Measurements from ENCODE around the gene TJAP1. TPM values are rescaled to one million over a fixed set of nuclear protein-coding genes. Genes with fewer than 3 reads are reported as not detected.

TJAP1 gene
- polyA plus RNA-seq, 2 of the 4 experiments (the other 2 are of a cell fraction): 13.1 to 15.7 TPM

GRCh38 chr6:43453831-43454230, 23.5 kb upstream of the TJAP1 start:
- H3K27ac ChIP-seq: no peak overlapping the region
- no peak for FAIRE-seq
- POLR2A ChIA-PET: no interaction called here

DNA sequence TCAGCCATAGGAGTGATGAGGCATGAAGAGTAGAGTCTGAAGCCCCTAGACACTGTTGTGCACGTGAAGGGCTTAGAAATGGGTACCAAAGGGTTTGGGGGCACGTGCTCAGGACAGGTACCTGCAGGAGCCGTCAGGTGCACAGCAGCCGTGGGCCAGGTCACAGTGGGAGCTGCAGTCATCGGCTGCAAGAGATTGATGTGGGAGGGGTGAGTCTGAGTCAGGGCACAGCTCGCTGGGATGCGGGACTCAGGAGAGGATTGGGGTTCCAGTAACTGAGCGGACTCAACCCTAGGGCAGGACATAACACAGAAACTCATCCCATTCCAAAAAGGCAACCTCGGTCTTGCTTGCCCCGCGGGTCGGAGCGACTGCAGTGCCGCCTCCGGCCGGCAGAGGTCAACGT, 23.1 kb upstream of the TJAP1 start:
- 21% methylated on average over 13 of the region's 17 CpGs for WGBS (ENCODE audit: missing lambda C conversion rate)
- Histone ChIP-seq H3K9me3 (no peaks in the 10 kb centered on the region), H3K27ac (no peak overlapping the region; a peak in 1 of 6 replicates), H3K4me1 (peaks cover 12% of the 10 kb centered on the region; the same call in 1 of the 3 replicates), H3K4me3 (peak overlapping the region; percentile 55; the same call in 2 of the 3 replicates), H3K4me2 (peak overlapping the region; percentile 94)
- FAIRE-seq: no peak
- TF ChIP-seq CTCF (IDR thresholded peaks at IDR 0.05) (peak; percentile 55), MYC (IDR thresholded peaks at IDR 0.05; ENCODE audit: borderline replicate concordance, low read length) (no peak), CBX8 (IDR thresholded peaks at IDR 0.05) (no peak), ELK1 (IDR thresholded peaks at IDR 0.05; ENCODE audit: low read depth, low read length) (no peak), ESRRA (IDR thresholded peaks at IDR 0.05; ENCODE audit: borderline replicate concordance, low read length) (no peak), SMC3 (IDR thresholded peaks at IDR 0.05) (peak; percentile 55; the same call in 1 of the 3 replicates), RAD21 (conservative IDR thresholded peaks at IDR 0.05 in 1 of 2, IDR thresholded peaks at IDR 0.05 in 1 of 2) (peak; percentile 49 to 52; a peak in 4 of 5 replicates), NFE2L2 (conservative IDR thresholded peaks at IDR 0.05; ENCODE audit: low read length) (no peak)
- TF ChIP-seq, protein P1, sequence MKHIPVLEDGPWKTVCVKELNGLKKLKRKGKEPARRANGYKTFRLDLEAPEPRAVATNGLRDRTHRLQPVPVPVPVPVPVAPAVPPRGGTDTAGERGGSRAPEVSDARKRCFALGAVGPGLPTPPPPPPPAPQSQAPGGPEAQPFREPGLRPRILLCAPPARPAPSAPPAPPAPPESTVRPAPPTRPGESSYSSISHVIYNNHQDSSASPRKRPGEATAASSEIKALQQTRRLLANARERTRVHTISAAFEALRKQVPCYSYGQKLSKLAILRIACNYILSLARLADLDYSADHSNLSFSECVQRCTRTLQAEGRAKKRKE (CRISPR knock-in tag; IDR thresholded peaks at IDR 0.05; ENCODE audit: low read depth): no peak
- ChIA-PET POLR2A (interaction anchor here (0.5 kb wide), 1 partner anchor 52 kb away, joined by 3 read pairs; no protein-coding TSS in a partner anchor), CTCF (interaction anchor here (0.6 to 8.4 kb wide), 9 partner anchors 10 to 98 kb away, joined by 3 to 62 read pairs (median 4); partner anchors contain the start of gene LRRC73)
- ATAC-seq: peak; percentile 3 to 15; a peak in 4 of 6 replicates
- DNase-seq (ENCODE audit: low read depth in 1 of 2, low spot score in 1 of 2): no peak

More at GRCh38 chr6:43453831-43454230, 23.5 kb upstream of the TJAP1 start:
- DNase-seq (ENCODE audit: low read depth in 1 of 2, low spot score in 1 of 2) (no peak), ATAC-seq (no peak)
- Histone ChIP-seq H3K4me2 (no peak overlapping the region), H3K4me1 (peaks cover 12% of the 10 kb centered on the region; the same call in 1 of the 3 replicates), H3K9me3 (no peaks in the 10 kb centered on the region), H3K4me3 (no peak overlapping the region)
- TF ChIP-seq RAD21 (conservative IDR thresholded peaks at IDR 0.05 in 1 of 2, IDR thresholded peaks at IDR 0.05 in 1 of 2) (no peak), E2F6 (IDR thresholded peaks at IDR 0.05; ENCODE audit: borderline replicate concordance, low read depth) (no peak), EHF (CRISPR knock-in tag; IDR thresholded peaks at IDR 0.05) (no peak), SMC3 (IDR thresholded peaks at IDR 0.05) (no peak), POLR2AphosphoS2 (conservative IDR thresholded peaks at IDR 0.05; ENCODE audit: low read length) (no peak), CTCF (IDR thresholded peaks at IDR 0.05) (no peak), CEBPB (IDR thresholded peaks at IDR 0.05) (no peak), ZFP36 (IDR thresholded peaks at IDR 0.05; ENCODE audit: borderline replicate concordance, partially characterized antibody) (no peak), RFX5 (IDR thresholded peaks at IDR 0.05) (no peak), ZC3H11A (IDR thresholded peaks at IDR 0.05) (no peak), ESRRA (IDR thresholded peaks at IDR 0.05; ENCODE audit: borderline replicate concordance, low read length) (no peak), PHF8 (IDR thresholded peaks at IDR 0.05; ENCODE audit: borderline replicate concordance, low read depth) (no peak), ZSCAN20 (CRISPR knock-in tag; IDR thresholded peaks at IDR 0.05) (no peak), HEYL (CRISPR knock-in tag; IDR thresholded peaks at IDR 0.05) (no peak), HDAC2 (IDR thresholded peaks at IDR 0.05) (no peak), CBX8 (IDR thresholded peaks at IDR 0.05) (no peak), GATA3 (IDR thresholded peaks at IDR 0.05; ENCODE audit: borderline replicate concordance) (no peak), RNF2 (IDR thresholded peaks at IDR 0.05; ENCODE audit: borderline replicate concordance, low read depth) (no peak)
- TF ChIP-seq, protein P2, sequence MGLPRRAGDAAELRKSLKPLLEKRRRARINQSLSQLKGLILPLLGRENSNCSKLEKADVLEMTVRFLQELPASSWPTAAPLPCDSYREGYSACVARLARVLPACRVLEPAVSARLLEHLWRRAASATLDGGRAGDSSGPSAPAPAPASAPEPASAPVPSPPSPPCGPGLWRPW (IDR thresholded peaks at IDR 0.05): no peak
- TF ChIP-seq, protein P3, sequence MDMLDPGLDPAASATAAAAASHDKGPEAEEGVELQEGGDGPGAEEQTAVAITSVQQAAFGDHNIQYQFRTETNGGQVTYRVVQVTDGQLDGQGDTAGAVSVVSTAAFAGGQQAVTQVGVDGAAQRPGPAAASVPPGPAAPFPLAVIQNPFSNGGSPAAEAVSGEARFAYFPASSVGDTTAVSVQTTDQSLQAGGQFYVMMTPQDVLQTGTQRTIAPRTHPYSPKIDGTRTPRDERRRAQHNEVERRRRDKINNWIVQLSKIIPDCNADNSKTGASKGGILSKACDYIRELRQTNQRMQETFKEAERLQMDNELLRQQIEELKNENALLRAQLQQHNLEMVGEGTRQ (IDR thresholded peaks at IDR 0.05): no peak
- CTCF ChIA-PET: interaction anchor here (0.6 to 8.4 kb wide), 9 partner anchors 10 to 98 kb away, joined by 3 to 62 read pairs (median 4); partner anchors contain the start of gene LRRC73

Measured in A549 (cell line).